Measurements from ENCODE around the gene PLAAT1.

GRCh38 chr3:193243571-193243970 lies 2.5 kb downstream of the PLAAT1 start:
- TF ChIP-seq CTCF (IDR thresholded peaks at IDR 0.05) (no peak), POLR2AphosphoS5 (IDR thresholded peaks at IDR 0.05) (no peak), POLR2A (IDR thresholded peaks at IDR 0.05) (no peak), EP300 (IDR thresholded peaks at IDR 0.05) (no peak)
